MM.1S (cell line): ENCODE results near the gene GABRD.

Experiments
- CTCF ChIP-seq: fragments of 300-600 bp; sonication (generic); IDR thresholded peaks from 2 replicates; pipeline ENCODE4 v1.5.1; 2016; ENCODE audit warnings: antibody characterized with exemption, low read length, mixed read lengths
- EZH2 ChIP-seq: fragments of 300-600 bp; sonication (generic); optimal IDR thresholded peaks from 2 replicates; pipeline ENCODE3; 2017; ENCODE audit warnings: low read depth, mild to moderate bottlenecking, antibody characterized with exemption, low read length, mixed read lengths
- EZH2phosphoT487 ChIP-seq: fragments of 300-600 bp; sonication (generic); IDR thresholded peaks from 2 replicates; pipeline ENCODE4 v1.6.1; 2018; ENCODE audit warnings: antibody characterized with exemption, low read length

- TF ChIP-seq EZH2 (no peak), CTCF (no peak), EZH2phosphoT487 (no peak)
These were observed 34.5 kb upstream of the GABRD start for GRCh38 chr1:1984560-1985070.
